GM18870 (cell line): Measurements from ENCODE around the gene SLC6A18.
"Not testable (repeated sequence)": the region's sequence is repeated elsewhere in the genome, so short reads cannot be mapped to it uniquely, and the experiment has no call there.

Source experiments
- ATAC-seq: cut with Tn5 transposase; IDR thresholded peaks from one replicate; pipeline ENCODE4 v1.9.1; 2021; ENCODE audit warnings: moderate library complexity; ENCODE audit not compliant: unreplicated experiment

SLC6A18 gene

GRCh38 chr5:1270933-1271914 lies 46.0 kb downstream of the SLC6A18 start:
- ATAC-seq: no peak

GRCh38 chr5:1272201-1272600 lies 47.0 kb downstream of the SLC6A18 start:
- ATAC-seq: no peak

- no peak for ATAC-seq
Observed at GRCh38 chr5:1273745-1274144, 48.6 kb downstream of the SLC6A18 start.

- ATAC-seq: no peak
Observed at GRCh38 chr5:1274471-1274870, 49.3 kb downstream of the SLC6A18 start.

- ATAC-seq: not testable (repeated sequence)
Observed at GRCh38 chr5:1275397-1276391, 50.5 kb downstream of the SLC6A18 start.

GRCh38 chr5:1276930-1277329 lies 51.7 kb downstream of the SLC6A18 start:
- no peak for ATAC-seq

GRCh38 chr5:1277331-1277730 lies 52.1 kb downstream of the SLC6A18 start:
- ATAC-seq: no peak

GRCh38 chr5:1277781-1278180 lies 52.6 kb downstream of the SLC6A18 start:
- no peak for ATAC-seq

- no peak for ATAC-seq
Observed at GRCh38 chr5:1278216-1278615, 53.0 kb downstream of the SLC6A18 start.

- ATAC-seq: no peak
Observed at GRCh38 chr5:1278656-1279442, 53.7 kb downstream of the SLC6A18 start.

GRCh38 chr5:1279443-1280151 lies 54.4 kb downstream of the SLC6A18 start:
- ATAC-seq: no peak

- ATAC-seq: no peak
Observed at GRCh38 chr5:1280177-1281037, 55.2 kb downstream of the SLC6A18 start.

- no peak for ATAC-seq
Observed at GRCh38 chr5:1281038-1281882, 56.1 kb downstream of the SLC6A18 start.

- ATAC-seq: no peak
Observed at GRCh38 chr5:1282131-1282992, 57.2 kb downstream of the SLC6A18 start.

GRCh38 chr5:1282993-1283728 lies 58.0 kb downstream of the SLC6A18 start:
- ATAC-seq: not testable (repeated sequence)

GRCh38 chr5:1283729-1284041 lies 58.5 kb downstream of the SLC6A18 start:
- ATAC-seq: not testable (repeated sequence)
